Endometrial microvascular endothelial cells (primary cell): ENCODE data around the gene CFI. TPM values are rescaled to one million over a fixed set of nuclear protein-coding genes. Genes with fewer than 3 reads are reported as not detected.

Experiments used
- in situ Hi-C: cut with HindIII; loops from 2 replicates; pipeline ENCODE4 v1.10.0; 2017; ENCODE audit warnings: low sequenced_read_pairs, low pct_unique_long_range_greater_than_20kb; ENCODE audit errors: inconsistent ontology term
- total RNA-seq: library from RNA; depleted of rRNA; stranded (reverse); fragments of >200 nt; gene quantifications from one replicate; pipeline ENCODE4 v1.2.3, GENCODE V29; 2015; ENCODE audit errors: inconsistent ontology term

The CFI gene
- 46.2 TPM for total RNA-seq

DNA sequence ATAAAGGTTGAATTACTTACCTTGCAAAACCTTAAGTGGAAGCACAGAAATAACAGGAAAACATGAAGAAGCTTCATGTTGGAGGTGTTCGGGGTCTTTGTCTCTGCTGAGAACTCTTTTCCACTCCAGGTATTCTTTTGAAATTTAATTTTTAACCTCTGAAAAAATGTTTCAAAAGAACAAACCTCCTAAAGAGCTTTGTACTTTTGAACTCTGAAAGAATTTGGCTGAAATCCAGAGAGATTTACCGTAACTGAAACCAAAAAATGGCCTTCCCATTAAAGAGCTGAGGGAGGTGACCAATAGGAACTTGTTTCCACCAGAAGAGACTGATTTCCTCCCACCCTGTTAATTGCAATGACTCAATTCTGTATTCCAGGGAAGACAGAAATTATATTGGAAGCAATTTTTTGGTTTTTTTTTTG is at the start of gene CFI:
Gene CFI, minus strand, starts transcription at position 105 of the 425 bp plus-strand sequence. Its CDS starts 28 bp downstream, at position 77.
- in situ Hi-C loops: no loop called here

- in situ Hi-C loops: no loop called here
Measured at GRCh38 chr4:109850601-109851000, 48.8 kb upstream of the CFI start.

- in situ Hi-C loops: no loop called here
Measured at GRCh38 chr4:109848501-109848900, 46.7 kb upstream of the CFI start.

GRCh38 chr4:109847896-109848442 is 46.2 kb upstream of the CFI start, which contains the start of gene LRIT3:
Gene LRIT3 (plus strand): TSS chr4:109848107. CDS start chr4:109848202, 95 bp downstream.
- in situ Hi-C loops: no loop called here

- in situ Hi-C loops: no loop called here
Measured at GRCh38 chr4:109846395-109847098, 44.7 kb upstream of the CFI start.

DNA sequence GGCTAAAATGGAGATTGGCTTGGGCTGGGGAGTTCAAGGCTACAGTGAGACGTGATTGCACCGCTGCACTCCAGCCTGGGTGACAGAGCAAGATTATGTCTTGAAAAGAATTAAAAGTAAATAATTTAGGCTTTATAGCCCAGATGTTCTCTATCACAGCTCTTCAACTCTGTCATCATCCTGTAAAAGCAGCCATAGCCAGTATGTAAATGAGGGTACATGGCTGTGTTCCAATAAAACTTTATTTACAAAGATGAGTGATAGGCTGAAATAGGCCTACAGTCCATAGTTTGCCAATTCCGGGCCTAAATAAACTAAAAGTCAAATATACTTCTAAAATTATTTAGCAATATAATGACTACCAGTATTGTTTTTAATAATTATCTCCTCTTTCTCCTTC is 35.2 kb upstream of the CFI start:
- in situ Hi-C loops: no loop called here

GRCh38 chr4:109833756-109834155 is 32.0 kb upstream of the CFI start:
- in situ Hi-C loops: no loop called here

DNA sequence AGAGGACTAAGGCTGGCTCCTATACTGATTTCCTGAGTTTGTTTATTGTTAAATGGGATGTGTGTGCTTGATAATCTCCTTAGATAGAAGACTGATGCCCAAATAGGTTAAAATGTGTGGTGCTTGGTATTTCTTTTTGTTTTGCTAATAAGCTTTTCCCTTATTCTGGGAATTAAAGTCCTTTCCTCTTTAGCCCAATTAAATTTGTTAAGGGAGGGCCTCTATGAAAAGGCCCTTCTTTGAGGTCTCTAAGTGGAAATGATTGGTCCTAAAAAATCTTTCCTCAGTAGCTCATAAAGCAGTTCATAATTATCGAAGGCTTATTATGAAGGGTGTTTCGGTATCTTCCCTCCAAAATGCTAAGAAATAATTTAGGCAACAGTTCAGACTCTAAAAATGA is 25.9 kb upstream of the CFI start, which contains the start of gene RRH:
Gene RRH, plus strand, starts transcription at position 301 of the 400 bp plus-strand sequence. Its CDS starts 56 bp downstream, at position 357.
- in situ Hi-C loops: no loop called here

DNA sequence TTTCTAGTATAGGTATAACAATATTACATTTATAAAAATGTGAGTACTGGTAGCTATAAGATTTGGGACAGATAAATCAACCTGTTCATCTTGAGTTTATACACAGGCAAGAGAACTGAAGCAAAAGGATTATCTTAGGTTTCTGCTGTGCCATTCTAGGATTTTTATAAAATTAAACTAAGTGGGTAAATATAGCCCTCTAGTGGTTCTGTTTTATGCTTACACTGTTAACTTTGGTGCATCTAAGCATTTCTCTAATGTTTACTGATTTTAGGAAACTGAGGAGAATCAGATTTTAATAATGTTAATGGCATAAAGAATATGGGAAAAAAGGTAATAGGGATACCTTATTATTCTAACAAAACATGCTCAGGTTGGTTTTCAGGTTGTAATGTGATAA is 24.9 kb upstream of the CFI start:
- in situ Hi-C loops: no loop called here

- in situ Hi-C loops: no loop called here
Measured at GRCh38 chr4:109821185-109821584, 19.4 kb upstream of the CFI start.

GRCh38 chr4:109820563-109820962 is 18.8 kb upstream of the CFI start:
- in situ Hi-C loops: no loop called here

GRCh38 chr4:109818268-109818667 is 16.5 kb upstream of the CFI start:
- in situ Hi-C loops: loop anchor here (10.0 kb wide), 2 partner anchors 83 to 383 kb away; partner anchors contain the start of genes PLA2G12A and SEC24B

DNA sequence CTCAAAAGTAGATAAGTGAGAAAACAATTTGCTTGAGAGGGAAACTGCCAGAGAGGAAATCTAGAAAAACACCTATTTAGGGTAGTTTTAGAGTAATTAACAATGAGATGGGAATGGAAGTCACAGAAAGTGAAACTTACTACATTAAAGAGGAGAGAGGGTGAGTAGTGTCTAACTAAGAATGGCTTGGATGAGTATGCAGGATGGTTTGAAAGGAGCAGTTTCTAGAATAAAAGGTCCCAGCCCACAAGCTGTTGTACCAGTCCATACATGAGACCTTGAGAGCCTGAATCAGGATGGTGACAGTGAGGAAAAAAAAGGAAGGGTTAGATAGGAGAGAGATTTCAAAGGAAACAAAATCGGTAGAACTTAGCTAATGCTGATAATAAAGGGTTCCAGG is 15.1 kb upstream of the CFI start:
- in situ Hi-C loops: loop anchor here (10.0 kb wide), 2 partner anchors 82 to 382 kb away; partner anchors contain the start of genes PLA2G12A and SEC24B

GRCh38 chr4:109816082-109816442 is 14.3 kb upstream of the CFI start:
- in situ Hi-C loops: loop anchor here (10.0 kb wide), 2 partner anchors 81 to 381 kb away; partner anchors contain the start of genes PLA2G12A and SEC24B

- in situ Hi-C loops: loop anchor here (10.0 kb wide), 2 partner anchors 81 to 381 kb away; partner anchors contain the start of genes PLA2G12A and SEC24B
Measured at GRCh38 chr4:109815151-109816081, 13.6 kb upstream of the CFI start, which contains the start of gene GAR1. Gene GAR1 (plus strand): TSS chr4:109815762. CDS start chr4:109816165, 403 bp downstream.

- in situ Hi-C loops: loop anchor here (10.0 kb wide), 2 partner anchors 77 to 377 kb away; partner anchors contain the start of genes PLA2G12A and SEC24B
Measured at GRCh38 chr4:109811707-109812106, 9.9 kb upstream of the CFI start.

DNA sequence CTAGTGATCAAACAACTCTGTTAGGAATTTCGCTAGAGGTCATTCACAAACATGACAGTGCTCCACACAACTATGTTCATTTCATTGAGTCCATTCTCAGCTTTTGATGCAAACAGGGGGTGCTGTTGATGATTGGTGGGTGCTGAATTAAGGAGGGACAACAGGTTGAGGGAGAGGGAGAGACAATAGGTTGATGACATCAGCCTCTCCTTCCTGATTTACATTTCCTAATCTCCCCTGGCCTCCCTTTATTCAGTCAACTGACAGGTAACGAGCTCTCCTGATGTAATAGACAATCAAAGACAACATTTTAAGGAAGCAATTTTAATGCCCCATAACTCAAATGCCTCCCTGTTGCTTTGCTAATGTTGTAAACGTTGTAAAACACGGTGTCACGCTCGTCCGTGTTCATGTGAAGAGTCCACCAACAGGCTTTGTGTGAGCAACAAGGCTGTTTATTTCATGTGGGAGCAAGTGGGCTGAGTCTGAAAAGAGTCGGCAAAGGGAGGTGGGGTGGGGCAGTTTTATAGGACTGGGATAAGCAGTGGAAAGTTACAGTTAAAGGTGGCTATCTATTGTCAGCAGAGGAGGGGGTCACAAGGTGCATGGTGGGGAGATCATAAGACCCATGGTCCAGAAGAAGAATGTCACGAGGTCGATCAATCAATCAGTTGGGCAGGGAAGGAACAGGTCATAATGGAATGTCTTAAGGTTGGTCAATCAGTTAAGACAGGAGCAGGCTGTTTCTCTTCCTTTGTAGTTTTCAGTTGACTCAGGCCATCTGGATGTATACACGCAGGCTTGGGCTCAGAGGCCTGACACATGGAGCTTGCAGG is 9.0 kb upstream of the CFI start:
- in situ Hi-C loops: loop anchor here (10.0 kb wide), 2 partner anchors 76 to 376 kb away; partner anchors contain the start of genes PLA2G12A and SEC24B

DNA sequence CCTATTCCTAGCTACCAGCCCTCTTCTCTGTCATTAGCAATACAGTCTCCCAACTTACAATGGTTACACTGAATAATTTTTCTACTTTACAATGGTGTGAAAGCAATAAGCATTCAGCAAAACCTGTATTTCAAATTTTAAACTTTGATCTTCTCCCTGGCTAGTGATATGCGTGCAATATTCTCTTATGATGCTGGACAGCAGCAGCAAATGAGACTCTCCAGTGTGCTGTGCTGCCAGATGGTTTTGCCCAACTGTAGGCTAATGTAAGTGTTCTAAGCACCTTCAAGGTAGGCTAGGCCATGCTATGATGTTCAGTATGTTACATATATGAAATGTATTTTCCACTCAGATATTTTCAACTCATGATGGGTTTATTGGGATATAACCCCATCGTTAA is 7.9 kb upstream of the CFI start:
- in situ Hi-C loops: loop anchor here (10.0 kb wide), 2 partner anchors 75 to 375 kb away; partner anchors contain the start of genes PLA2G12A and SEC24B
